Cardiac fibroblast (primary cell): ENCODE data around the gene PRSS16.
"Not testable (repeated sequence)": the region's sequence is repeated elsewhere in the genome, so short reads cannot be mapped to it uniquely, and the experiment has no call there.

Source experiments
- DNase-seq, 2 donors: peaks; one replicate each; pipeline versions ENCODE4 v3.0.0 to v3.0.0-alpha.2; 2010; ENCODE audit warnings: low read depth in 2 of 2
- H3K4me3 ChIP-seq, 2 donors: replicated peaks in 1 of 2; 1 replicate in 1 of 2; 2 replicates in 1 of 2; pipeline ENCODE4 v1.5.1; 2011; ENCODE audit warnings: low read depth in 2 of 2, low read length in 2 of 2, mild to moderate bottlenecking in 2 of 2, moderate library complexity in 1 of 2
- CTCF ChIP-seq: IDR thresholded peaks from one replicate; pipeline ENCODE4 v1.5.1; 2011; ENCODE audit warnings: low read depth, mild to moderate bottlenecking, low read length, inconsistent platforms

Gene PRSS16

GRCh38 chr6:27213544-27214125 is 33.9 kb upstream of the PRSS16 start:
- peak; percentile 7 to 77 for DNase-seq
- no peak for TF ChIP-seq CTCF
- peak overlapping the region in 1 of 2 donors; percentile 21 for H3K4me3 ChIP-seq

- TF ChIP-seq CTCF = no peak
- DNase-seq = peak in 1 of 2 donors; percentile 32
- peak overlapping the region in 1 of 2 donors; percentile 21 for H3K4me3 ChIP-seq
Measured at GRCh38 chr6:27214126-27214601, 33.3 kb upstream of the PRSS16 start.

GRCh38 chr6:27216874-27217273 is 30.6 kb upstream of the PRSS16 start:
- H3K4me3 ChIP-seq = no peak overlapping the region
- no peak for TF ChIP-seq CTCF
- DNase-seq = no peak

GRCh38 chr6:27222971-27223370 is 24.5 kb upstream of the PRSS16 start:
- not testable (repeated sequence) for DNase-seq, H3K4me3 ChIP-seq

- no peak for DNase-seq
- TF ChIP-seq CTCF = no peak
Measured at GRCh38 chr6:27224729-27225128, 22.8 kb upstream of the PRSS16 start.

GRCh38 chr6:27228963-27229477 is 18.5 kb upstream of the PRSS16 start:
- no peak for DNase-seq
- H3K4me3 ChIP-seq = no peak overlapping the region
- no peak for TF ChIP-seq CTCF

More at GRCh38 chr6:27224729-27225128, 22.8 kb upstream of the PRSS16 start:
- H3K4me3 ChIP-seq = no peak overlapping the region

GRCh38 chr6:27230758-27231111 is 16.8 kb upstream of the PRSS16 start:
- H3K4me3 ChIP-seq = no peak overlapping the region
- DNase-seq = no peak
- no peak for TF ChIP-seq CTCF
